Activated T-helper 1 cell treated with Interleukin-2 at 50 U/mL for 16 hours (primary cell): Measurements from ENCODE around the gene HHAT.
"Not testable (repeated sequence)": the region's sequence is repeated elsewhere in the genome, so short reads cannot be mapped to it uniquely, and the experiment has no call there.

Experiments used
- DNase-seq: peaks from one replicate; pipeline ENCODE4 v3.0.0-alpha.2; 2020; ENCODE audit warnings: low read depth

HHAT gene

DNA sequence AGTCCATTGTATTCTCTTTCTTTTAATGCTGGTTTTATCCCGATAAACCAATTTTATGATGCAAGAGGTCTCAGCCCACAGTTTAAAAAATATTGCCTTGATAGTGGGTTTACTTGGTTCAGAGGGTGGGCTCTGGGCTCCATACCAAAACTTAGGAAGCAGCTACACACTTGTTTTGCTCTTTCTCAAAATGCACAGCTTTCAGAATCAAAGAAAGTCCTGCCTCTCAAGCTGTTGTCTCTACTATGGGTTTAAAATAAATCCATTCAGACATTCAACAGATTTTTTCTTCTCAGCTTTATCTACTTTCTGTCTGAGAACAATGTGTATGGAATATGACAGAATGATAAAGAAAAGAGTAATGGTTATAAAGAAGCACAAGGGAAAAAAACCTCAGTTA, 14.8 kb upstream of the HHAT start:
- no peak for DNase-seq

DNA sequence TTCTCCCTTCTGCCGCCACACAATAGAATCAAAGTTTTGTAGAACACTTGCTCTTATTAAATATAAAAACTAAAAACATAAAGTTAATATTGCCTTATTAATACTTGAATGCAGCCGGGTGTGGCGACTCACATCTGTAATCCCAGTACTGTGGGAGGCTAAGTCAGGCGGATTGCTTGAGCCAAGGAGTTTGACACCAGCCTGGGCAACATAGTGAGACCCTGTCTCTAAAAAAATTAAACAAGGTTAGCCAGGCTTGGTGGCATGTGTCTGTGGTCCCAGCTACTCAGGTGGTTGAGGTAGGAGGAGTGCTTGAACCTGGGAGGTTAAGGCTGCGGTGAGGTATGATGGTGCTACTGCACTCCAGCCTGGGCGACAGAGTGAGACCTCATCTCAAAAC, 13.2 kb upstream of the HHAT start:
- no peak for DNase-seq

DNA sequence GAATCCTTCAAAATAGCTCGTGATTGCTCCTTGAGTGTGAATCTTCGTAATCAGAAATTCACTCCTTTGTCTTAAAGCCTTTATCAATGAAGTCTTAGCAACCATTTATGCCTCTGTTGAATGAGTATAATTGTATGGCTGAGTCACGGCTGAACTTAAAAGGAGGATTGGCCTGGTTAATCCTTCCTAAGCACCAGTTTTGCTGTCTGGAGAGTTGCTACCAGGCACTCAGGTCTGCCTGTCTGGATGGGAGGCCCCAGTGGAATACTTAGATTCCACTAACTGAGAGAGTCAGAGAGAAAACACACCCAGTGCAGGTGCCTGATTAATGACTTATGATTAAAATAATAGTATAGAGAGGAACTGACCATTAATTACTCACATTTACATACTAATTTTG, 7.6 kb upstream of the HHAT start:
- DNase-seq = no peak

DNA sequence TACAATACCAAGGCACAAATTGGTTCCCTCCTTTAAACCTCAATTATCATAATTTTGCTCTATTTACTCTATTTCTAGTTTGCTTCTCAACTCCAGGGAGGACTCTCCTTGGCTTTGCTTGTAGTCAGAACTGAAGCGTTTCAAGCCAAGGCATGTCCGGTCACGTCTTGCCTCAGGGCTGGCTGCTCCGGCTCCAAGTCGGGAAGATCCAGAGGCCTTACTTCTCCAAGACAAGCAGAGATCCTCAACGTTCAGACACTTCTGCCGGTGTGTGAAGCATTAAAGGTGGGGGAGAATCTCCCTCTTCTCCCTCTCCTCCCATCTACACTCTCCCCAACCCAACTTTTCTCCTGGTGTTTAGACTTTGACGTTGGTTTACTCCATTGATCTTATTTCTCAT, 7.2 kb upstream of the HHAT start:
- no peak for DNase-seq

DNA sequence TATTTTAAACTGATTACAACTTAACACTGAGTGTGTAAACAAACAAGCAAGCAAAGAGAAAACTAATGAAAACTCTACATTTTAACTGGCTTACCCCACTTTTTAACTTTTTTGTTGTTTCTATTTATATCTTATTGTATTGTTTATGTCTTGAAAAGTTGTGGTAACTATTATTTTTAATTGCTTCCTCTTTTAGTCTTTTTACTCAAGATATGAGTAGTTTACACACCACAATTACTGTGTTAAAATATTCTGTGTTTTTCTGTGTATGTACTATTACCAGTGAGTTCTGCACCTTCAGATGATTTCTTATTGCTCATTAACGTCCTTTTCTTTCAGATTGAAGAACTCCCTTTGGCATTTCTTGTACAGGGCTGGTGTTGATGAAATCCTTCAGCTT, 4.7 kb upstream of the HHAT start:
- no peak for DNase-seq

- no peak for DNase-seq
Measured at GRCh38 chr1:210325026-210325670, 3.6 kb upstream of the HHAT start.

DNA sequence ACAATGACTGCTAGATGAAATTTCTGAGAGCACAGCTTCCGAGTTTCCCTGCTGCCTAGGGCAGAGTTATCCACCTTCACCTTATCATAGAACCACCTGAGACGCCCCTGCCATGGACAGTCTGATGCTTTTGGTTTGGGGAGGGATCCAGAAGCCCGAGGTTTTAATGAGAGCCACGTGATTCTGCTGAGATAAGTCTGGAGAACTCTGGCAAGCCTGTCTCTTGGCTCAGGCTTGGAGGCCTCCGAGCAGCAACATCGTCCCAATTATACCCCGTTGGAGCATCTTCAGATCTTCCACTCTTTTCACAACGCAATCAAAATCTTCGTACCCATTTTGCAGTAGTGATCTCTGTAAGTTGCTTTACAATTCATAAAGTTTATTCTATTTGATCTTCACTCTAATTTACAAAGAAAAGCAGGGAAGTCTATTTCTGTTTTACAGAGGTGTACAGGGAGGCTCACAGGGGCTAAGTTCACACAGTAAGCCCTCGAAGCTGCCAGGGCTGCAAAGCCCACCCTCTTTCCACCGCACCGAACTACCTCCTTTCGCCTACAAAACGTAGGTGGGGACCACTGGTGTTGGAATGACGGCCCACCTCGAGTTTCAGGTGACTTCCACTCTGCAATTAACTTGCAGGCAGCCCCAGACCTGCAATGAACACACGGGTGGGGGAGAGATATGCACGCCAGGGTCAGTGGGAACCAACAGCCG, 513 bp upstream of the HHAT start:
- no peak for DNase-seq

- no peak for DNase-seq
Measured at GRCh38 chr1:210330279-210330866, 1.7 kb downstream of the HHAT start.

DNA sequence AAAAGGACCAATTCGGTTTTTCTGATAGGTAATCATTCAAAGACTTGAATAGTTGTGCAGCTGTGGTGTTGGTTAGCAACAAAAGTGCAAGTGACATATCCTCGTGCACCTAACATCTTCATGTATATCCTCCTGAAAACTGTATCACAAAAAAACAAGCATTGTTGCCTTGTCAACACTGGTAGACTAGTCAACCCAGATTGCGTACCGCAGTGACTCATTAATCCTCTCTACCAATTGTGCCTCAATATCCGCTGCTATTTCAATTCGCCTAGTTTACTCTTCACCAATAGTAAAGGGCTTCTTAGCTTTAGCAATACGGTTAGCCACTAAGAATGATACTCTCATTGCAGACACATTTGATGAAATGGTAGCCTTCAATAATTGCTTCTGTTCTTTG, 3.5 kb downstream of the HHAT start:
- DNase-seq = no peak

DNA sequence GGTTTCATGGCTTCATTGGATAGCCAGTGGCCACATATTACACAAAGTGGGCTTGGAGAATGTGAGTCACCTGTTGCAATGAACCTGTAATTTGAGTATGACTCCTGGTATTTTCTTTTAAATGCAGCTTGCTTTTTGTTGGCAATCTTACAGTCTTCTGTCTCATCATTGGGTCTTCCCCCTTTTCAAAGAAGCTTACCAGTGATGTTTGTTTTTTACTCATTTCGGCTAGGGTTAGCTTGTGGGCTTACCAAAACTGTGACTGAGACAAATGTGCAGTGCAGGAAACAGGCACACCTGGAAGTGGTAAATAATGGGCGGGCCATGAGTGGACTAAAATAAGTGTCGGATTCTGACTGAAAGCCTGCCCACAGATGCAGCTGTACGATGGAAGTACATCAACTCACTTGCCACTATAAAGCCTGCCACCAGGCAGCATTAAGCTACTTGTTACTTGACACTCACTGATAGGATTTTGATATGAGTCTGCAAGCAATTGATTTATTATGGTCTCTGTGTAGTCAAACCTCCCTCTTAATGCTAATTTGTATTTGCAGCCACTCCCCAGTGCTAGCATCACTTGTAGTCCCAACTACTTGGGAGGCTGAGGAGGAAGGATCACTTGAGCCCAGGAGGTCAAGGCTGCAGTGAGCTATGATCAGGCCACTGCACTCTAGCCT, 4.2 kb downstream of the HHAT start:
- DNase-seq = peak; percentile 17

GRCh38 chr1:210335001-210335400, 6.3 kb downstream of the HHAT start:
- DNase-seq = no peak

GRCh38 chr1:210336362-210336761, 7.7 kb downstream of the HHAT start:
- no peak for DNase-seq

DNA sequence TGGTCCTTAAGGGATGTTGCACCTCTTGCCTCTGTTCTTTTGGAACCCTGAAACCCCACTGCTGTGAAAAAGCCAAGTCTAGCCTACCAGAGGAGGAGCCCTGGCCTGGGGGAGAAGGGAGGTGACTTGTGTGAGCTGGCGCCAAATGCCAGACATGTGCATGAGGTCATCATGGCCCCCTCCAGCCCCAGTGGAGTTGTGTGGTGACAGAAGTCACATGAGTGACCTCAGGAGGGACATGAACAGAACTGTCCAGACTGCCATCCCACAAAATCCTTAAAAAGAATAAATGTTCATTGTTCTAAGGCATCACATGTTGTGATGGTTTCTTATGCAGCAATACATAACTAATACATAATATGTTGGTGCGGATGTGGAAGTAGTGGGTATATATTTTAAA, 10.8 kb downstream of the HHAT start:
- no peak for DNase-seq

GRCh38 chr1:210340311-210340710, 11.6 kb downstream of the HHAT start:
- no peak for DNase-seq

- DNase-seq = no peak
Measured at GRCh38 chr1:210340841-210341240, 12.1 kb downstream of the HHAT start.

GRCh38 chr1:210342986-210343780, 14.5 kb downstream of the HHAT start:
- no peak for DNase-seq

DNA sequence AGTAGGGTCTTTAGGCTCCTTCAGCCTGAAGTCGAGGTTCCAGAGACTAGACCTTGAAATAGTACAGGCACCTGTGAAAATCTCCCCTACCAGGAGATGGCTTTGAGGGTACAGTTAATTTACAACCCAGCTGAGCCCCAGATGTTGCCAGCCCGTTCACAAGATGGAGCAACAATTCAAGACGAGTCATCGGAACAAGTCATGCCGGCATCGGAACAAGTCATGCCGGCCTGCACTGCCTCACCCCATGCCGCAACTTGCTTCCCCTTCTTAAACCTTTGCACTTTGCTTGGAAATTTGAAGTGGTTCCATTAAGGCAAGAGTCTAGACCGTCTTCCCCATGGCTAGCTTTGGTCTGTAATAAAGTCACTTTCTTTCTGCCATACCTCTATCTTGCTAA, 16.0 kb downstream of the HHAT start:
- DNase-seq = no peak

DNA sequence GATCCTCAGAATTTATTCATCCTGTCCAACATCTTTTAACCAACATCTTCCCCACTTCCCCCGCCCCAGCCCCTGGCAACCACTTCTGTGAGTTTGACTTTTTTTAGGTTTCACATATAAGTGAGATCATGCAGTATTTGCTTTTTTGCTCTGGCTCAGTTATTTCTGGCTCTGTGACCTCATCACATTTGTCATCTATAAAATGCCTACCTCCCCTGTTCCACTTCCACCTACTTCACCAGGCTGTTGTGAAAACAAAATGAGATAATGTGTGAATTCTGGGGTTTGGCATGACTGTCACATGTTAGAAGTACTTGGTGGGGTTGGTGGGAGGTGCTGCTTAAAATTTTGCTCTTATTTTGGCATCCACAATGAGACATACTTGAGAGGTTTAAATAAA, 18.4 kb downstream of the HHAT start:
- DNase-seq = no peak

GRCh38 chr1:210351496-210351895, 22.8 kb downstream of the HHAT start:
- DNase-seq = no peak

- no peak for DNase-seq
Measured at GRCh38 chr1:210352575-210352974, 23.9 kb downstream of the HHAT start.

GRCh38 chr1:210354305-210354704, 25.6 kb downstream of the HHAT start:
- not testable (repeated sequence) for DNase-seq

GRCh38 chr1:210358626-210359025, 29.9 kb downstream of the HHAT start:
- no peak for DNase-seq
